Karpas-422 (cell line): ENCODE data around the gene SLC2A9. TPM values are rescaled to one million over a fixed set of nuclear protein-coding genes. Genes with fewer than 3 reads are reported as not detected.

Experiments
- DNase-seq: peaks from one replicate; pipeline ENCODE4 v3.0.0-alpha.2; 2015
- H2AFZ ChIP-seq: fragments of 200-600 bp; sonication (generic); 2 replicates; pipeline ENCODE4 v1.6.1; 2014; ENCODE audit warnings: antibody characterized with exemption, low read length, mixed read lengths
- H3K27ac ChIP-seq: fragments of 200-600 bp; sonication (generic); 2 replicates; pipeline ENCODE4 v1.5.1; 2014; ENCODE audit warnings: mild to moderate bottlenecking, low read length, moderate library complexity
- H3K27me3 ChIP-seq: fragments of 200-600 bp; sonication (generic); 2 replicates; pipeline ENCODE4 v1.6.1; 2014; ENCODE audit warnings: low read length, mixed read lengths
- H3K36me3 ChIP-seq: fragments of 200-600 bp; sonication (generic); 2 replicates; pipeline ENCODE4 v1.6.1; 2014; ENCODE audit warnings: low read length, mixed read lengths; ENCODE audit not compliant: insufficient read depth
- H3K4me1 ChIP-seq: fragments of 200-600 bp; sonication (generic); 2 replicates; pipeline ENCODE4 v1.6.1; 2014; ENCODE audit warnings: mild to moderate bottlenecking, low read length, mixed read lengths
- H3K4me2 ChIP-seq: fragments of 200-600 bp; sonication (generic); 2 replicates; pipeline ENCODE4 v1.6.1; 2014; ENCODE audit warnings: low read length, low read depth, mild to moderate bottlenecking; ENCODE audit not compliant: poor library complexity, severe bottlenecking
- H3K4me3 ChIP-seq: fragments of 200-600 bp; sonication (generic); 2 replicates; pipeline ENCODE4 v1.5.1; 2014; ENCODE audit warnings: mild to moderate bottlenecking, antibody characterized with exemption, low read length, mixed read lengths
- H3K79me2 ChIP-seq: fragments of 200-600 bp; sonication (generic); 2 replicates; pipeline ENCODE4 v1.6.1; 2014; ENCODE audit warnings: mild to moderate bottlenecking, low read length, mixed read lengths
- H3K9ac ChIP-seq: fragments of 200-600 bp; sonication (generic); 2 replicates; pipeline ENCODE4 v1.6.0; 2014; ENCODE audit warnings: low read length
- H3K9me2 ChIP-seq: fragments of 200-600 bp; sonication (generic), shearing (Covaris generic); replicated peaks from 2 replicates; pipeline ENCODE4 v1.6.0; 2014; ENCODE audit warnings: mild to moderate bottlenecking, low read length, moderate library complexity; ENCODE audit not compliant: insufficient read depth
- H3K9me3 ChIP-seq: fragments of 300-700, 200-600 bp; sonication (generic); 2 replicates; pipeline ENCODE4 v1.6.1; 2014; ENCODE audit warnings: low read length, mixed read lengths
- H4K20me1 ChIP-seq: fragments of 200-600 bp; sonication (generic); 2 replicates; pipeline ENCODE4 v1.6.1; 2014; ENCODE audit warnings: mild to moderate bottlenecking, antibody characterized with exemption, low read length, low read depth; ENCODE audit not compliant: insufficient read depth
- total RNA-seq: library from RNA; depleted of rRNA; stranded (reverse); fragments of >200 nt; shearing (Covaris generic); gene quantifications from 2 replicates; pipeline ENCODE4 v1.2.3, GENCODE V29; 2014; ENCODE audit warnings: low replicate concordance

The SLC2A9 gene
- total RNA-seq, 1 experiment from 2014 or later, result 0.71 TPM

GRCh38 chr4:9944431-9945425, 76.6 kb downstream of the SLC2A9 start:
- DNase-seq, result no peak
- Histone ChIP-seq H3K36me3 (no peaks in the 10 kb centered on the region), H3K4me3 (no peak overlapping the region), H3K79me2 (no peaks in the 10 kb centered on the region), H4K20me1 (no peaks in the 10 kb centered on the region), H3K27me3 (no peaks in the 10 kb centered on the region), H3K9me3 (no peaks in the 10 kb centered on the region), H2AFZ (no peak overlapping the region), H3K4me2 (no peak overlapping the region), H3K4me1 (no peaks in the 10 kb centered on the region; the same call in 1 of the 2 replicates), H3K27ac (no peak overlapping the region), H3K9me2 (no peaks in the 10 kb centered on the region), H3K9ac (no peak overlapping the region)

GRCh38 chr4:9943761-9944160, 77.5 kb downstream of the SLC2A9 start:
- H3K36me3 ChIP-seq, result no peaks in the 10 kb centered on the region
- H3K4me2 ChIP-seq, result no peak overlapping the region
- no peaks in the 10 kb centered on the region for H4K20me1 ChIP-seq
- H3K27me3 ChIP-seq, result no peaks in the 10 kb centered on the region
- no peaks in the 10 kb centered on the region for H3K9me3 ChIP-seq
- no peaks in the 10 kb centered on the region for H3K9me2 ChIP-seq
- H2AFZ ChIP-seq, result no peak overlapping the region
- no peak overlapping the region for H3K9ac ChIP-seq
- no peak overlapping the region for H3K27ac ChIP-seq
- H3K79me2 ChIP-seq, result no peaks in the 10 kb centered on the region
- DNase-seq, result no peak
- no peak overlapping the region for H3K4me3 ChIP-seq
- no peaks in the 10 kb centered on the region; the same call in 1 of the 2 replicates for H3K4me1 ChIP-seq

GRCh38 chr4:9942921-9943600, 78.2 kb downstream of the SLC2A9 start:
- Histone ChIP-seq H3K4me2 (no peak overlapping the region), H3K9ac (no peak overlapping the region), H3K4me1 (no peaks in the 10 kb centered on the region; the same call in 1 of the 2 replicates), H3K9me2 (no peaks in the 10 kb centered on the region), H4K20me1 (no peaks in the 10 kb centered on the region), H3K79me2 (no peaks in the 10 kb centered on the region), H3K4me3 (no peak overlapping the region), H3K9me3 (no peaks in the 10 kb centered on the region), H3K36me3 (no peaks in the 10 kb centered on the region), H3K27ac (no peak overlapping the region), H2AFZ (no peak overlapping the region), H3K27me3 (no peaks in the 10 kb centered on the region)
- no peak for DNase-seq

- no peak overlapping the region for H2AFZ ChIP-seq
- H3K9me3 ChIP-seq, result no peaks in the 10 kb centered on the region
- H3K4me3 ChIP-seq, result no peak overlapping the region
- no peak overlapping the region for H3K9ac ChIP-seq
- H3K27me3 ChIP-seq, result no peaks in the 10 kb centered on the region
- H3K9me2 ChIP-seq, result no peaks in the 10 kb centered on the region
- no peak overlapping the region for H3K4me2 ChIP-seq
- no peaks in the 10 kb centered on the region for H4K20me1 ChIP-seq
- no peak overlapping the region for H3K27ac ChIP-seq
- H3K79me2 ChIP-seq, result no peaks in the 10 kb centered on the region
- no peaks in the 10 kb centered on the region for H3K36me3 ChIP-seq
- H3K4me1 ChIP-seq, result no peaks in the 10 kb centered on the region; the same call in 1 of the 2 replicates
- DNase-seq, result no peak
Measured at GRCh38 chr4:9942139-9942538, 79.2 kb downstream of the SLC2A9 start.

- Histone ChIP-seq H3K9me2 (no peaks in the 10 kb centered on the region), H3K36me3 (no peaks in the 10 kb centered on the region), H3K9me3 (no peaks in the 10 kb centered on the region), H3K4me3 (no peak overlapping the region), H3K79me2 (no peaks in the 10 kb centered on the region), H3K9ac (no peak overlapping the region), H2AFZ (no peak overlapping the region), H3K27ac (no peak overlapping the region), H3K4me1 (no peaks in the 10 kb centered on the region; the same call in 1 of the 2 replicates), H3K4me2 (no peak overlapping the region), H4K20me1 (no peaks in the 10 kb centered on the region), H3K27me3 (no peaks in the 10 kb centered on the region)
- no peak for DNase-seq
Measured at GRCh38 chr4:9940041-9940440, 81.3 kb downstream of the SLC2A9 start.

GRCh38 chr4:9938933-9939332, 82.4 kb downstream of the SLC2A9 start:
- Histone ChIP-seq H3K36me3 (no peaks in the 10 kb centered on the region), H3K79me2 (no peaks in the 10 kb centered on the region), H3K4me2 (no peak overlapping the region), H3K27ac (no peak overlapping the region), H3K9me2 (no peaks in the 10 kb centered on the region), H3K4me1 (no peaks in the 10 kb centered on the region; the same call in 1 of the 2 replicates), H2AFZ (no peak overlapping the region), H3K9me3 (no peaks in the 10 kb centered on the region), H3K9ac (no peak overlapping the region), H3K4me3 (no peak overlapping the region), H4K20me1 (no peaks in the 10 kb centered on the region), H3K27me3 (no peaks in the 10 kb centered on the region)
- DNase-seq, result no peak

- Histone ChIP-seq H4K20me1 (no peaks in the 10 kb centered on the region), H3K9me2 (no peaks in the 10 kb centered on the region), H3K9me3 (no peaks in the 10 kb centered on the region), H3K9ac (no peak overlapping the region), H3K27me3 (no peaks in the 10 kb centered on the region), H3K4me3 (no peak overlapping the region), H3K27ac (no peak overlapping the region), H3K4me1 (no peaks in the 10 kb centered on the region; the same call in 1 of the 2 replicates), H3K4me2 (no peak overlapping the region), H2AFZ (no peak overlapping the region), H3K36me3 (no peaks in the 10 kb centered on the region), H3K79me2 (no peaks in the 10 kb centered on the region)
- DNase-seq, result no peak
Measured at GRCh38 chr4:9937078-9937477, 84.2 kb downstream of the SLC2A9 start.

- H3K9me2 ChIP-seq, result no peaks in the 10 kb centered on the region
- H3K27ac ChIP-seq, result no peak overlapping the region
- no peak overlapping the region for H3K4me2 ChIP-seq
- H3K4me1 ChIP-seq, result no peaks in the 10 kb centered on the region; the same call in 1 of the 2 replicates
- H3K9me3 ChIP-seq, result no peaks in the 10 kb centered on the region
- no peaks in the 10 kb centered on the region for H3K79me2 ChIP-seq
- no peak overlapping the region for H2AFZ ChIP-seq
- H3K27me3 ChIP-seq, result no peaks in the 10 kb centered on the region
- no peaks in the 10 kb centered on the region for H3K36me3 ChIP-seq
- no peaks in the 10 kb centered on the region for H4K20me1 ChIP-seq
- no peak overlapping the region for H3K4me3 ChIP-seq
- no peak for DNase-seq
- no peak overlapping the region for H3K9ac ChIP-seq
Measured at GRCh38 chr4:9936129-9936644, 85.1 kb downstream of the SLC2A9 start.
